Epidermal melanocyte (primary cell): Measurements from ENCODE around the gene TBX20.

ENCODE experiments used
- DNase-seq: peaks from one replicate; pipeline ENCODE4 v3.0.0; 2011; ENCODE audit warnings: low spot score; ENCODE audit not compliant: insufficient read length

Gene TBX20, protein sequence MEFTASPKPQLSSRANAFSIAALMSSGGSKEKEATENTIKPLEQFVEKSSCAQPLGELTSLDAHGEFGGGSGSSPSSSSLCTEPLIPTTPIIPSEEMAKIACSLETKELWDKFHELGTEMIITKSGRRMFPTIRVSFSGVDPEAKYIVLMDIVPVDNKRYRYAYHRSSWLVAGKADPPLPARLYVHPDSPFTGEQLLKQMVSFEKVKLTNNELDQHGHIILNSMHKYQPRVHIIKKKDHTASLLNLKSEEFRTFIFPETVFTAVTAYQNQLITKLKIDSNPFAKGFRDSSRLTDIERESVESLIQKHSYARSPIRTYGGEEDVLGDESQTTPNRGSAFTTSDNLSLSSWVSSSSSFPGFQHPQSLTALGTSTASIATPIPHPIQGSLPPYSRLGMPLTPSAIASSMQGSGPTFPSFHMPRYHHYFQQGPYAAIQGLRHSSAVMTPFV

DNA sequence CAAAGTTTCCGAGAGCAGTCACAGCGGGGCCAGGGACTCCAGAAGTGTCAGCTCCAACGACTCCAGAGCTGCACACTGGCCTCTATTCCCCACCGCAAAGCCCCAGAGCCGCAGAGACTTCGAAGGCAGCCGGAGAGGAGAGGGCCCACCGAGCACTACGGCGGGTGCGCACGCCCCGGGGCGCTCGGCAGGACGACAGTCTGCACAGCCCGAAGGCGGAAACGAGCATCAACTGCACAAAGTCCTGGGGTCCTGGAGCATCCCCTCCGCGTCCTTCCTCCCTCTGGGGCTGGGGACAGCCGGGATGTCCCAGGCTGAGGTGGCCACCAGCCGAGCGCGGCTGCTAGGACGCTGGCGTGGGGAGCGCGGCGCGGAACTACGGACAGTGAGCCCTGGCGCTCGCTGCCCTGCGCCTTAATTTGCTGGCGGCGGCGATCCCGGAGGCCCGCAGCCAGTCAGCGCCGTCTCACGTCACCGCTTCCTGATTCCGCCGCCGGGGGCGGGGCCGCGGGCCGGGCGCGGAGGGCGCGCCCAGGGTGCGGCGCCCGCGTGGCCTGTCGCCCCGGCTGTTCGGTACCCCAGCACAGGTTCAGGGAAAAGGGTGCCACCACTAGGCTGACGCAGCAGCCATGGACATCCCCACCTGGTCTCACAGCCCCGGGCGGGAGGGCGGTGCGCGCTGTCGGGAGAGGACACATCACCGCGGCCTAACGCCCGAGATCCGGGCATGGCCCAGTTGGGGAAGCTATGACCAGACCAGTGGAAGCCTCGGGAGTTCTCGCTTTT lies at the start of gene TBX20:
Gene TBX20, minus strand, starts transcription at position 391 of the 786 bp plus-strand sequence. CDS start 480 bp downstream, outside the sequence.
- no peak for DNase-seq

GRCh38 chr7:35289376-35289775 lies 35.5 kb upstream of the TBX20 start:
- DNase-seq, result no peak

DNA sequence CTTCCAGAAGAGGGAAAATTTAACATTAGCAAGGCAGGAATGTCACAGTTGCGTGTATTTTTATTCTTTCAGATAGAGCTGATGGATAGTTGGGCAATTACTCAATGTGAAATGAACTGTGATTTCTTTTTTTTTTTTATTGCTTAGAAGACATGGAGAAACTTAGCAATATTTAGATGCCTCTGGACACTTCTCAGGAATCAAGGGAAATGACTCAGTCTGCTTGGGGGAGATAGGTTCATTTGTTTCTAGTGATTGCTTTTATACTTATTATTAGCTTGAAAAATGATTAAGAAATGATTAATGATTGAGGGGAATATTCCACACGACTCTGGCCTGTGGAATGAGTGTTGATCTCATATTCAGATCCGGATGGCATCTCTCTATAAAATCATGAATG lies 33.1 kb upstream of the TBX20 start:
- no peak for DNase-seq

GRCh38 chr7:35286422-35286821 lies 32.5 kb upstream of the TBX20 start:
- no peak for DNase-seq

- no peak for DNase-seq
Observed at GRCh38 chr7:35285799-35286198, 31.9 kb upstream of the TBX20 start.

- no peak for DNase-seq
Observed at GRCh38 chr7:35280902-35281301, 27.0 kb upstream of the TBX20 start.

- no peak for DNase-seq
Observed at GRCh38 chr7:35277359-35277758, 23.5 kb upstream of the TBX20 start.

GRCh38 chr7:35272246-35272645 lies 18.3 kb upstream of the TBX20 start:
- no peak for DNase-seq

DNA sequence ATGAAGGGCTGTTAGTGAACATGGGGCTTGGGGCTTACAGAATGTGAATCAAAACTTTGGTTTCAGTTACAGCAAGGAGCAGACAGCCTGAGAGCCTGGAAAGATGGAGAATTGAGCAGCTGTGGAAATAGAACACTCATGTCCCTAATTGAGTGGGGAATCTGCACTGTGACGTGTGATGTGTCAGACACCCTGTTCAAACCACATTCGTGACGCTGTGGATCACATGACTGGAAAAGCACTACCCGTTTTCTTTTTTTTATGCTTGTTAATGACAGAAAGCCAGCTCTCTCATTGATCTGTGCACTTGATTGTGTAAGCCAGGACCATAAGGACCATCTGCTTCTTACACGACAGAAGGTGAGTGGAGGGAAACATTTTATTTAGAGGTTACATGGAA lies 15.1 kb upstream of the TBX20 start:
- DNase-seq, result no peak

DNA sequence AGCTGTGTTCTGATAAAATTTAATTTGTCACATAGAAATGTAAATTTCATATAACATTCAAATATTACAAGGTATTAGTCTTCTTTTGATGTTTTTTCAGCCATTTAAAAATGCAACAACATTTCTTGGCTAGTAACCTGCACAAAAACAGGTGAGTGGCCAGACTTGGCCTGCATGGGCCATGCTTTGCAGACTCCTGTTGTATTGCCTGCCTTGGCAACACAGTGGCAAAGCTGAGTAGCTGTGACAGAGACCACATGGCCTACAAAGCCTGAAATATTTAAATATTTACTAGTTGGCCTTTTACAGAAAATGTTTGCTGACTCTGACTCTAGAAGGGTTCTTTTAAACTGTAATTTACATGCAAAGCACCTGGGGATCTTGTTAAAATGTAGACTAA lies 13.5 kb upstream of the TBX20 start:
- DNase-seq, result no peak

- no peak for DNase-seq
Observed at GRCh38 chr7:35263396-35263795, 9.5 kb upstream of the TBX20 start.

DNA sequence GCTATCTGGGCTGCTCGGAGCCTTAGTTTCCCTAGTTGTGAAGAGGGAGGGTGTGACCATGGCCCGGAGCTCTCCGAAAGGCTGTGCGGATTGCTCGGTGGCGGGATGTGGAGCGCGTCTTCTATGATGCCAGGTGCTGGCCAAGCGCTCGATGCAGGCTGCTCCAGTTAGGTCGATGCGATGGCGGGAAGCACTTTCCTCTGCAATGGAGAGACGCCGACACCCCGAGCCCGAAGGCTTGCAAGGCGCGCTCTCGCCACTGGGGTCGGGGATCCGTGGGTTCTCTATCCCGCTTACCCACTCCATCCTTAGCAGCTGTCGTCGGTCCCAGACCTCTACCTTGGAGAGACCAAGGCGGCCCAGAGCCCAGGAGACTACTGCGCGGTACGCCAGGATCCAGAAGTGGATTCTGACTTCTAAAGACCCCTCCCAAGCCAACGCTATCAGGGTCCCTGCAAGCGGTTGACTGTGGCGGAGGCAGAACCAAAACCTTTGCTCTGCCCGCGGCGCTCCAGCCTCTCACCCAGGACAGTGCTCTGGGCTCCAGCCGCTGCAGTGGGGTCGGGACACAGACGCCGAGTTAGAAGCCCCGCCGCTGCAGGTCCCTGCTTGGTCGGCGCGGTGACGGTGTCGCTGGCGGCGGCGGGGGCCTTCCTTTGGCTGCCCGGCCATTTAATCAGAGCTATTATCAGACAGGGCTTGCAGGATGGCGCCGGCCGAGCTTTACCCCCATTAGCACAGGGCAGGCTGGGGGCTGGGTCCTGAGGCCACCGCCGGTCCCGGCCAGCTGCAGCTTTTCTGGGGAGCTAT lies 7.8 kb upstream of the TBX20 start:
- no peak for DNase-seq

- DNase-seq, result no peak
Observed at GRCh38 chr7:35261041-35261440, 7.1 kb upstream of the TBX20 start.

- no peak for DNase-seq
Observed at GRCh38 chr7:35260246-35260645, 6.3 kb upstream of the TBX20 start.

GRCh38 chr7:35259523-35259908 lies 5.6 kb upstream of the TBX20 start:
- DNase-seq, result no peak

DNA sequence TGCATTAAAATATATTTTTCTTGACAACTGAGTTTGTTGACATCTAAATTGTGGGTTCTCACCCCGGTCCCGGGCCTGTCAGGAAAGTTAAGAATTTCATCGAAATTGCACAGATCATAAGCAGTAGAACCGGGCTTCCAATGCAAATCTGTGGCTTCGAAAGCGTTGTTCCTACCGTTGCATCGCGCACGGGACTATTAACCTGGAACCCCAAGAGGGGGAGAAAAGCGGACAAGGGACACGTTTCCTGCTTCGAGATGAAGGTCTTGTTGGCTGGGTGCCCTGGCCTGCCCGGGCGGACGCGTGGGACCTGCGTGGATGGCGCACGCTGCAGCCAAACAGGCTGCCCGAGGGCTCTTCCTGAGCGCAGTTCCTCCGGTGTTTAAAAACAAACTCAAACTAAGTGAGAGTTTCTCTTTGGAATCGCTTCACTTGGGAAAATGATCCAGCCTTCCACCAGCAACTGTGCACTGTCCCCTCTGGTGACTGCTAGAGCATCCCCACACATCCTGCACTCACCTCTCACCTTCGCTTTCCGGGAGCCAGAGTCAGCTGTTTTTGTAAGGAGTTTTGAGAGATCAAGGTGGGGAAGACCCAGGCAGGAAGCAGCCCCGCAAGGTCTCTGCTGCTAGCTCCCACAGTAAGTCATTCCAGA lies 5.1 kb upstream of the TBX20 start:
- DNase-seq, result no peak

- DNase-seq, result no peak
Observed at GRCh38 chr7:35258125-35258867, 4.4 kb upstream of the TBX20 start.

GRCh38 chr7:35257251-35258124 lies 3.6 kb upstream of the TBX20 start:
- no peak for DNase-seq
